GM12878 (cell line): Measurements from ENCODE around the gene MEMO1. TPM values are rescaled to one million over a fixed set of nuclear protein-coding genes. Genes with fewer than 3 reads are reported as not detected.

Experiments used
- ATAC-seq: fragments of 200-7000 bp; cut with Tn5 transposase; 3 replicates; pipeline ENCODE4 v1.9.1; 2020; ENCODE audit warnings: mild to moderate bottlenecking, moderate library complexity
- BruUV-seq: library from RNA; stranded (reverse); fragments of 400-500 nt; replicated peaks from 2 replicates; lab custom pipeline; 2021; lab: Mats Ljungman, UMichigan
- CTCF ChIA-PET: fragments of 300-600 bp; sonication (Branson Sonifier 250); formaldehyde crosslinking; extraction: SDS; loops from one replicate; lab custom pipeline; 2021; ENCODE audit warnings: inconsistent platforms; lab: Yijun Ruan, JAX
- POLR2A ChIA-PET: fragments of 350-600 bp; formaldehyde crosslinking; extraction: SDS; loops from one replicate; lab custom pipeline; 2021; ENCODE audit warnings: inconsistent platforms; lab: Charles Lee
- RAD21 ChIA-PET: fragments of 300-600 bp; sonication (Branson Sonifier 250); formaldehyde crosslinking; loops from one replicate; lab custom pipeline; 2023; ENCODE audit warnings: antibody characterized with exemption; ENCODE audit not compliant: unreplicated experiment; lab: Charles Lee
- SMC1A ChIA-PET: fragments of 300-600 bp; sonication (Branson Sonifier 250); formaldehyde crosslinking; loops from one replicate; lab custom pipeline; 2023; ENCODE audit not compliant: unreplicated experiment, uncharacterized antibody; lab: Charles Lee
- DNase-seq: peaks from one replicate; pipeline ENCODE4 v3.0.0-alpha.2; 2011; ENCODE audit warnings: low read depth, low spot score
- FAIRE-seq: peaks from 3 replicates; lab custom pipeline; 2011; peaks lifted over from hg19 to GRCh38; lab: Jason Lieb, UNC
- H2AFZ ChIP-seq: 2 replicates; pipeline ENCODE4 v1.6.0; 2011; ENCODE audit warnings: low read depth, low read length, control low read depth; ENCODE audit not compliant: control insufficient read depth
- H3K27ac ChIP-seq: 2 replicates; pipeline ENCODE4 v1.5.1; 2011; ENCODE audit warnings: control low read depth; ENCODE audit not compliant: control insufficient read depth, insufficient read depth
- H3K27me3 ChIP-seq, 2 experiments: replicated peaks in 1 of 2; 2 replicates each; pipeline versions ENCODE4 v1.6.0 to v1.6.1; 2011; ENCODE audit warnings: low read length in 1 of 2; ENCODE audit not compliant: control insufficient read depth in 2 of 2, insufficient read depth in 2 of 2
- H3K36me3 ChIP-seq, 2 experiments: 2 replicates each; pipeline ENCODE4 v1.5.1; 2011; ENCODE audit warnings: low read length in 1 of 2; ENCODE audit not compliant: control insufficient read depth in 2 of 2, insufficient read depth in 2 of 2
- H3K4me1 ChIP-seq: 2 replicates; pipeline ENCODE4 v1.6.1; 2011; ENCODE audit warnings: mild to moderate bottlenecking, low read length, moderate library complexity, mixed read lengths; ENCODE audit not compliant: control insufficient read depth, insufficient read depth
- H3K4me2 ChIP-seq: 2 replicates; pipeline ENCODE4 v1.6.0; 2011; ENCODE audit warnings: control low read depth; ENCODE audit not compliant: control insufficient read depth, insufficient read depth
- H3K4me3 ChIP-seq: fragments of 200-600 bp; sonication (generic); 2 replicates; pipeline ENCODE4 v1.5.1; 2016
- H3K79me2 ChIP-seq: 2 replicates; pipeline ENCODE4 v1.6.0; 2011; ENCODE audit warnings: low read length; ENCODE audit not compliant: control insufficient read depth, insufficient read depth
- H3K9ac ChIP-seq: 2 replicates; pipeline ENCODE4 v1.8.0; 2011; ENCODE audit warnings: low read length, control low read depth, mixed read lengths; ENCODE audit not compliant: control insufficient read depth, insufficient read depth
- H3K9me3 ChIP-seq: replicated peaks from 3 replicates; pipeline ENCODE4 v1.5.1; 2011; ENCODE audit warnings: mild to moderate bottlenecking, low read length; ENCODE audit not compliant: control insufficient read depth, insufficient read depth
- H4K20me1 ChIP-seq: 2 replicates; pipeline ENCODE4 v1.6.0; 2011; ENCODE audit not compliant: control insufficient read depth, insufficient read depth
- ASH2L ChIP-seq: fragments of 300-600, 200-600 bp; sonication (generic); IDR thresholded peaks from 2 replicates; pipeline ENCODE4 v1.6.1; 2017; ENCODE audit warnings: low read depth, mild to moderate bottlenecking, borderline replicate concordance
- EGR1 ChIP-seq, 2 experiments: IDR thresholded peaks; 1 replicate in 1 of 2; 2 replicates in 1 of 2; pipeline ENCODE4 v1.6.1; 2011 to 2012; ENCODE audit warnings: low read depth in 2 of 2, low read length in 2 of 2, borderline replicate concordance in 1 of 2, mild to moderate bottlenecking in 1 of 2, moderate library complexity in 1 of 2
- FOS ChIP-seq: IDR thresholded peaks from 3 replicates; pipeline ENCODE4 v1.6.1; 2011; ENCODE audit warnings: borderline replicate concordance; ENCODE audit not compliant: insufficient read length; ENCODE audit errors: extremely low read depth
- NRF1 ChIP-seq: conservative IDR thresholded peaks from 2 replicates; pipeline ENCODE4 v1.6.1; 2011; ENCODE audit warnings: mild to moderate bottlenecking, low read depth, low read length, improper control_type of control experiment
- POLR2AphosphoS2 ChIP-seq: IDR thresholded peaks from 2 replicates; pipeline ENCODE4 v1.6.1; 2011; ENCODE audit warnings: low read depth, mild to moderate bottlenecking, low read length, improper control_type of control experiment, moderate library complexity
- RELA ChIP-seq: fragments of 450-650 bp; IDR thresholded peaks from 2 replicates; pipeline ENCODE4 v1.8.0; 2014; ENCODE audit warnings: borderline replicate concordance; ENCODE audit not compliant: partially characterized antibody
- SRF ChIP-seq, 2 experiments: IDR thresholded peaks; 2 replicates each; pipeline ENCODE4 v1.6.1; 2011; ENCODE audit warnings: low read depth in 2 of 2, low read length in 2 of 2, mild to moderate bottlenecking in 1 of 2, moderate library complexity in 1 of 2
- SUZ12 ChIP-seq: fragments of 200-600 bp; sonication (generic); IDR thresholded peaks from one replicate; pipeline ENCODE4 v1.6.1; 2018; ENCODE audit warnings: antibody characterized with exemption, mild to moderate bottlenecking; ENCODE audit not compliant: unreplicated experiment
- ZBED1 ChIP-seq: IDR thresholded peaks from 2 replicates; pipeline ENCODE4 v1.6.1; 2016; ENCODE audit warnings: borderline replicate concordance
- WGBS: methylation state at CpG from one replicate; pipeline ENCODE4 v1.1.6; 2016; ENCODE audit warnings: low lambda C conversion rate; ENCODE audit not compliant: insufficient replicate concordance, insufficient coverage; ENCODE audit errors: missing lambda C conversion rate; 5-methylcytosine and 5-hydroxymethylcytosine counted together
- in situ Hi-C: fragments of 300-500 bp; cut with MboI; formaldehyde crosslinking; loops from 9 replicates; pipeline ENCODE4 v1.14.3; 2018; ENCODE audit warnings: mixed read lengths
- intact Hi-C: fragments of 100-400 bp; cut with micrococcal nuclease; formaldehyde crosslinking; loops from one replicate; pipeline ENCODE4 v1.14.2; 2022; ENCODE audit not compliant: unreplicated experiment
- polyA plus RNA-seq, 11 experiments: library from polyadenylated mRNA; depleted of rRNA in 4 of 11; unstranded in 6 of 11; stranded (reverse) in 5 of 11; fragments of >200 nt; fragmentation: Nextera tagmentation in 4 of 11; fragmentation: Illumina TruSeq in 1 of 11; extraction: Ambion mirVana in 4 of 11; extraction: Trizol in 1 of 11; gene quantifications; 1 replicate in 1 of 11; 2 replicates in 10 of 11; pipeline versions ENCODE4 v1.2.1 to v1.2.3, GENCODE V29; 2011 to 2016; ENCODE audit warnings: inconsistent platforms in 2 of 11, missing spikeins in 2 of 11, low read depth in 1 of 11
- total RNA-seq, 4 experiments: library from RNA; depleted of rRNA in 3 of 4; stranded (reverse); fragments of >200 nt in 3 of 4; fragmentation: Illumina TruSeq in 1 of 4; extraction: Trizol in 1 of 4; gene quantifications; 2 replicates each; pipeline versions ENCODE4 v1.2.1 to v1.2.3, GENCODE V29; 2013 to 2021
- TF ChIP-seq, protein P1 (sequence below): fragments of 450-650 bp; IDR thresholded peaks from 2 replicates; pipeline ENCODE4 v1.6.1; 2017; ENCODE audit warnings: mild to moderate bottlenecking, low read depth, inconsistent platforms; ENCODE audit not compliant: poor library complexity, severe bottlenecking
- TF ChIP-seq, protein P2 (sequence below): IDR thresholded peaks from 2 replicates; pipeline ENCODE4 v1.6.1; 2012; ENCODE audit warnings: low read depth, low read length, improper control_type of control experiment
- TF ChIP-seq, protein P3 (sequence below): fragments of 450-650 bp; IDR thresholded peaks from 2 replicates; pipeline ENCODE4 v1.6.1; 2016; ENCODE audit warnings: mild to moderate bottlenecking

The MEMO1 gene
- total and polyA plus RNA-seq, 10 of the 15 experiments (the other 5 are each of a cell fraction or from before 2014, with no cell fraction given), result 39.8 to 99.1 (median 72.2) TPM

- TF ChIP-seq, protein P1, sequence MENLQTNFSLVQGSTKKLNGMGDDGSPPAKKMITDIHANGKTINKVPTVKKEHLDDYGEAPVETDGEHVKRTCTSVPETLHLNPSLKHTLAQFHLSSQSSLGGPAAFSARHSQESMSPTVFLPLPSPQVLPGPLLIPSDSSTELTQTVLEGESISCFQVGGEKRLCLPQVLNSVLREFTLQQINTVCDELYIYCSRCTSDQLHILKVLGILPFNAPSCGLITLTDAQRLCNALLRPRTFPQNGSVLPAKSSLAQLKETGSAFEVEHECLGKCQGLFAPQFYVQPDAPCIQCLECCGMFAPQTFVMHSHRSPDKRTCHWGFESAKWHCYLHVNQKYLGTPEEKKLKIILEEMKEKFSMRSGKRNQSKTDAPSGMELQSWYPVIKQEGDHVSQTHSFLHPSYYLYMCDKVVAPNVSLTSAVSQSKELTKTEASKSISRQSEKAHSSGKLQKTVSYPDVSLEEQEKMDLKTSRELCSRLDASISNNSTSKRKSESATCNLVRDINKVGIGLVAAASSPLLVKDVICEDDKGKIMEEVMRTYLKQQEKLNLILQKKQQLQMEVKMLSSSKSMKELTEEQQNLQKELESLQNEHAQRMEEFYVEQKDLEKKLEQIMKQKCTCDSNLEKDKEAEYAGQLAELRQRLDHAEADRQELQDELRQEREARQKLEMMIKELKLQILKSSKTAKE, result no peak
- TF ChIP-seq, protein P2, sequence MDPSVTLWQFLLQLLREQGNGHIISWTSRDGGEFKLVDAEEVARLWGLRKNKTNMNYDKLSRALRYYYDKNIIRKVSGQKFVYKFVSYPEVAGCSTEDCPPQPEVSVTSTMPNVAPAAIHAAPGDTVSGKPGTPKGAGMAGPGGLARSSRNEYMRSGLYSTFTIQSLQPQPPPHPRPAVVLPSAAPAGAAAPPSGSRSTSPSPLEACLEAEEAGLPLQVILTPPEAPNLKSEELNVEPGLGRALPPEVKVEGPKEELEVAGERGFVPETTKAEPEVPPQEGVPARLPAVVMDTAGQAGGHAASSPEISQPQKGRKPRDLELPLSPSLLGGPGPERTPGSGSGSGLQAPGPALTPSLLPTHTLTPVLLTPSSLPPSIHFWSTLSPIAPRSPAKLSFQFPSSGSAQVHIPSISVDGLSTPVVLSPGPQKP, result no peak
These were observed 7.0 kb downstream of the MEMO1 start (continued) for GRCh38 chr2:32003791-32004190.

- ChIA-PET SMC1A (no interaction called here), RAD21 (no interaction called here), CTCF (no interaction called here), POLR2A (interaction anchor here (0.6 kb wide), 1 partner anchor 121 kb away, joined by 6 read pairs; no protein-coding TSS in a partner anchor)
- WGBS, result 100% methylated on average over 3 of the region's 3 CpGs
- FAIRE-seq (no peak), DNase-seq (no peak), ATAC-seq (no peak)
- peaks cover 24% of the 10 kb centered on the region for H3K4me1 ChIP-seq
- H3K9me3 ChIP-seq, result no peaks in the 10 kb centered on the region
- intact Hi-C loops, result no loop called here
- H3K9ac ChIP-seq, result no peak overlapping the region
- no peaks in the 10 kb centered on the region for H3K27me3 ChIP-seq
- TF ChIP-seq FOS, result no peak
- no peak for TF ChIP-seq POLR2AphosphoS2
- no peak for TF ChIP-seq EGR1 (IDR thresholded peaks at IDR 0.05; ENCODE audit: borderline replicate concordance in 1 of 2, low read depth in 2 of 2, low read length in 2 of 2)
- no peak for TF ChIP-seq ZBED1
- no peak for TF ChIP-seq ASH2L
- no peak for TF ChIP-seq RELA
- no peak for TF ChIP-seq NRF1
- TF ChIP-seq SUZ12, result no peak
- TF ChIP-seq, protein P3, sequence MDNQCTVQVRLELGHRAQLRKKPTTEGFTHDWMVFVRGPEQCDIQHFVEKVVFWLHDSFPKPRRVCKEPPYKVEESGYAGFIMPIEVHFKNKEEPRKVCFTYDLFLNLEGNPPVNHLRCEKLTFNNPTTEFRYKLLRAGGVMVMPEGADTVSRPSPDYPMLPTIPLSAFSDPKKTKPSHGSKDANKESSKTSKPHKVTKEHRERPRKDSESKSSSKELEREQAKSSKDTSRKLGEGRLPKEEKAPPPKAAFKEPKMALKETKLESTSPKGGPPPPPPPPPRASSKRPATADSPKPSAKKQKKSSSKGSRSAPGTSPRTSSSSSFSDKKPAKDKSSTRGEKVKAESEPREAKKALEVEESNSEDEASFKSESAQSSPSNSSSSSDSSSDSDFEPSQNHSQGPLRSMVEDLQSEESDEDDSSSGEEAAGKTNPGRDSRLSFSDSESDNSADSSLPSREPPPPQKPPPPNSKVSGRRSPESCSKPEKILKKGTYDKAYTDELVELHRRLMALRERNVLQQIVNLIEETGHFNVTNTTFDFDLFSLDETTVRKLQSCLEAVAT, result no peak
- TF ChIP-seq SRF (IDR thresholded peaks at IDR 0.05; ENCODE audit: low read depth in 2 of 2, low read length in 2 of 2), result no peak
- H3K4me2 ChIP-seq, result no peak overlapping the region
- no peak overlapping the region for H3K27ac ChIP-seq
- peaks cover 4% of the 10 kb centered on the region; the same call in 1 of the 2 replicates for H4K20me1 ChIP-seq
- no peak overlapping the region for H2AFZ ChIP-seq
- H3K4me3 ChIP-seq, result no peak overlapping the region
- no TSS peak for BruUV-seq
- in situ Hi-C loops, result no loop called here
- no peaks in the 10 kb centered on the region for H3K36me3 ChIP-seq
- peaks cover 89% of the 10 kb centered on the region for H3K79me2 ChIP-seq
These were observed 8.4 kb downstream of the MEMO1 start for GRCh38 chr2:32002406-32002805.
